Omental fat pad (tissue), 4 donors: ENCODE measurements around the gene LDLRAP1. TPM values are rescaled to one million over a fixed set of nuclear protein-coding genes. Genes with fewer than 3 reads are reported as not detected.

ENCODE experiments used
- ATAC-seq: fragments of 150-250 bp; one replicate; pipeline ENCODE4 v1.9.1; 2016; ENCODE audit warnings: mild to moderate bottlenecking, moderate library complexity; ENCODE audit not compliant: low FRiP score
- DNase-seq: peaks from one replicate; pipeline ENCODE4 v3.0.0-alpha.2; 2019; ENCODE audit warnings: low spot score
- CTCF ChIP-seq, 3 donors: fragments of 450-650 bp; IDR thresholded peaks; one replicate each; pipeline ENCODE4 v1.5.1; 2016 to 2017; ENCODE audit warnings: antibody characterized with exemption in 3 of 3, mild to moderate bottlenecking in 3 of 3, moderate library complexity in 2 of 3
- total RNA-seq, 4 donors: library from RNA; depleted of rRNA; stranded (reverse); fragments of >200 nt; gene quantifications; one replicate each; pipeline ENCODE4 v1.1.0, GENCODE V29; 2016

LDLRAP1 gene
- total RNA-seq, 4 donors from 2014 or later = 7.1 to 18.7 (median 15.8) TPM

- ATAC-seq (no peak), DNase-seq (no peak)
- no peak for TF ChIP-seq CTCF (IDR thresholded peaks at IDR 0.05)
These were observed 898 bp downstream of the LDLRAP1 start for GRCh38 chr1:25544243-25544764.

GRCh38 chr1:25544819-25545218 lies 1.4 kb downstream of the LDLRAP1 start:
- DNase-seq (no peak), ATAC-seq (no peak)
- TF ChIP-seq CTCF (IDR thresholded peaks at IDR 0.05) = no peak

- DNase-seq (no peak), ATAC-seq (no peak)
- no peak for TF ChIP-seq CTCF (IDR thresholded peaks at IDR 0.05)
These were observed 2.4 kb downstream of the LDLRAP1 start for GRCh38 chr1:25545767-25546166.

- TF ChIP-seq CTCF (IDR thresholded peaks at IDR 0.05) = no peak
- no peak for DNase-seq
These were observed 2.8 kb downstream of the LDLRAP1 start for GRCh38 chr1:25546193-25546592.

GRCh38 chr1:25548601-25549000 lies 5.2 kb downstream of the LDLRAP1 start:
- DNase-seq (no peak), ATAC-seq (no peak)
- TF ChIP-seq CTCF (IDR thresholded peaks at IDR 0.05) = no peak

More at GRCh38 chr1:25546193-25546592, 2.8 kb downstream of the LDLRAP1 start:
- ATAC-seq = no peak

GRCh38 chr1:25549273-25550154 lies 6.1 kb downstream of the LDLRAP1 start:
- no peak for ATAC-seq
- no peak for TF ChIP-seq CTCF (IDR thresholded peaks at IDR 0.05)
- no peak for DNase-seq

- no peak for TF ChIP-seq CTCF (IDR thresholded peaks at IDR 0.05)
- DNase-seq (no peak), ATAC-seq (no peak)
These were observed 6.7 kb downstream of the LDLRAP1 start for GRCh38 chr1:25550155-25550506.
